K562 (cell line): ENCODE measurements around the gene FUZ. TPM values are rescaled to one million over a fixed set of nuclear protein-coding genes. Genes with fewer than 3 reads are reported as not detected.

Source experiments
- BCOR ChIP-seq: fragments of 450-650 bp; IDR thresholded peaks from 2 replicates; pipeline ENCODE4 v1.6.1; 2016
- CHCHD3 ChIP-seq: fragments of 250-450 bp; sonication (Bioruptor Pico); IDR thresholded peaks from 2 replicates; pipeline ENCODE4 v2.1.2; 2022; ENCODE audit warnings: mild to moderate bottlenecking
- DEAF1 ChIP-seq: fragments of 450-650 bp; formaldehyde crosslinking; IDR thresholded peaks from 2 replicates; pipeline ENCODE4 v1.4.0; 2020; ENCODE audit warnings: mild to moderate bottlenecking, moderate library complexity
- DPF2 ChIP-seq: fragments of 450-650 bp; IDR thresholded peaks from 2 replicates; pipeline ENCODE4 v1.6.1; 2016
- ELF4 ChIP-seq: fragments of 450-650 bp; formaldehyde crosslinking; IDR thresholded peaks from 2 replicates; pipeline ENCODE4 v1.4.0; 2022; ENCODE audit warnings: missing genetic modification characterization
- GATA2 ChIP-seq: sonication (generic); formaldehyde crosslinking; IDR thresholded peaks from 2 replicates; pipeline ENCODE4 v1.4.0; 2020; ENCODE audit warnings: mild to moderate bottlenecking, missing genetic modification reagents
- GATAD2B ChIP-seq: fragments of 450-650 bp; IDR thresholded peaks from 2 replicates; pipeline ENCODE4 v1.6.1; 2017; ENCODE audit warnings: mild to moderate bottlenecking, borderline replicate concordance
- GTF2F1 ChIP-seq: IDR thresholded peaks from 2 replicates; pipeline ENCODE4 v1.6.1; 2011; ENCODE audit warnings: low read depth, low read length, improper control_type of control experiment
- HCFC1 ChIP-seq: IDR thresholded peaks from 2 replicates; pipeline ENCODE4 v1.6.1; 2012; ENCODE audit warnings: low read depth, low read length, improper control_type of control experiment
- HOMEZ ChIP-seq: fragments of 250-450 bp; sonication (Bioruptor Pico); IDR thresholded peaks from 2 replicates; pipeline ENCODE4 v1.4.0; 2020; ENCODE audit warnings: mild to moderate bottlenecking, moderate library complexity
- KLF16 ChIP-seq: IDR thresholded peaks from 2 replicates; pipeline ENCODE4 v1.6.1; 2016; ENCODE audit warnings: antibody characterized with exemption
- NRF1 ChIP-seq, 2 experiments: fragments of 450-650 bp; IDR thresholded peaks in 1 of 2; conservative IDR thresholded peaks in 1 of 2; 2 replicates each; pipeline ENCODE4 v1.6.1; 2014; ENCODE audit warnings: mild to moderate bottlenecking in 2 of 2
- PTRF ChIP-seq: fragments of 450-650 bp; IDR thresholded peaks from 2 replicates; pipeline ENCODE4 v1.6.1; 2016; ENCODE audit warnings: mild to moderate bottlenecking, missing genetic modification characterization, missing compliant biosample characterization
- RBM39 ChIP-seq: fragments of 200-400 bp; formaldehyde crosslinking; optimal IDR thresholded peaks from 2 replicates; pipeline ENCODE3; 2018; ENCODE audit warnings: low read depth, low read length
- RCOR1 ChIP-seq, 2 experiments: IDR thresholded peaks; 2 replicates each; pipeline ENCODE4 v1.6.1; 2012; ENCODE audit warnings: low read depth in 2 of 2, low read length in 2 of 2, borderline replicate concordance in 1 of 2, improper control_type of control experiment in 1 of 2
- SIN3A ChIP-seq, 2 experiments: fragments of 150-350 bp in 1 of 2; IDR thresholded peaks; 2 replicates each; pipeline ENCODE4 v1.6.1; 2011 to 2016; ENCODE audit warnings: borderline replicate concordance in 2 of 2, low read depth in 2 of 2, low read length in 2 of 2, mild to moderate bottlenecking in 2 of 2, moderate library complexity in 2 of 2; ENCODE audit not compliant: control insufficient read depth in 1 of 2
- SRSF7 ChIP-seq: fragments of 200-400 bp; formaldehyde crosslinking; optimal IDR thresholded peaks from 2 replicates; pipeline ENCODE3; 2017; ENCODE audit warnings: mild to moderate bottlenecking, low read depth, low read length
- TRIM28 ChIP-seq: fragments of 450-650 bp; IDR thresholded peaks from 2 replicates; pipeline ENCODE4 v1.6.1; 2017
- WHSC1 ChIP-seq: IDR thresholded peaks from one replicate; pipeline ENCODE4 v1.6.1; 2012; ENCODE audit warnings: low read length, control low read depth, inconsistent platforms
- ZNF121 ChIP-seq: sonication (generic); formaldehyde crosslinking; conservative IDR thresholded peaks from 2 replicates; pipeline ENCODE4 v1.8.0; 2022; ENCODE audit warnings: missing genetic modification reagents
- ZNF124 ChIP-seq: sonication (generic); formaldehyde crosslinking; IDR thresholded peaks from 2 replicates; pipeline ENCODE4 v1.8.1; 2022; ENCODE audit warnings: missing genetic modification reagents
- ZNF274 ChIP-seq: IDR thresholded peaks from 2 replicates; pipeline ENCODE4 v1.6.1; 2011; ENCODE audit warnings: low read depth, mild to moderate bottlenecking, low read length, moderate library complexity, borderline replicate concordance
- ZNF584 ChIP-seq: fragments of 200-800 bp; sonication (Bioruptor generic); IDR thresholded peaks from 2 replicates; pipeline ENCODE4 v1.6.1; 2016; ENCODE audit warnings: low read depth, mild to moderate bottlenecking, missing genetic modification characterization, missing compliant biosample characterization
- ZNF586 ChIP-seq: fragments of 450-650 bp; formaldehyde crosslinking; conservative IDR thresholded peaks from 2 replicates; pipeline ENCODE4 v1.4.0; 2020; ENCODE audit warnings: mild to moderate bottlenecking, moderate library complexity
- ZNF740 ChIP-seq, 3 experiments: fragments of 200-800 bp in 1 of 3; sonication (Bioruptor generic) in 1 of 3; sonication (generic) in 1 of 3; formaldehyde crosslinking in 1 of 3; IDR thresholded peaks; 2 replicates each; pipeline versions ENCODE4 v1.6.1 to v1.8.0; 2016 to 2022; ENCODE audit warnings: mild to moderate bottlenecking in 2 of 3, missing compliant biosample characterization in 2 of 3, missing genetic modification characterization in 2 of 3, missing genetic modification reagents in 1 of 3
- ZNF76 ChIP-seq: fragments of 250-450 bp; sonication (Bioruptor Pico); IDR thresholded peaks from 2 replicates; pipeline ENCODE4 v1.4.0; 2020; ENCODE audit warnings: mild to moderate bottlenecking, moderate library complexity, borderline replicate concordance
- polyA plus RNA-seq, 8 experiments: library from polyadenylated mRNA; depleted of rRNA in 4 of 8; stranded (reverse) in 5 of 8; unstranded in 3 of 8; fragments of >200 nt; fragmentation: Nextera tagmentation in 2 of 8; fragmentation: Illumina TruSeq in 1 of 8; extraction: Ambion mirVana in 2 of 8; extraction: Trizol in 1 of 8; gene quantifications; 2 replicates each; pipeline versions ENCODE4 v1.2.1 to v1.2.3, GENCODE V29; 2011 to 2014; ENCODE audit warnings: inconsistent platforms in 1 of 8, missing spikeins in 1 of 8
- total RNA-seq, 7 experiments: library from RNA; depleted of rRNA in 6 of 7; stranded (reverse); fragments of >200 nt in 6 of 7; fragmentation: Illumina TruSeq in 2 of 7; extraction: Trizol in 2 of 7; gene quantifications; 2 replicates each; pipeline versions ENCODE4 v1.2.1 to v1.2.3, GENCODE V29; 2011 to 2021; ENCODE audit warnings: low replicate concordance in 1 of 7

The FUZ gene
- total and polyA plus RNA-seq, 9 of the 15 experiments (the other 6 are each of a cell fraction or from before 2014, with no cell fraction given), result 0.17 to 7.6 (median 3.6) TPM; not detected in 1

- TF ChIP-seq ELF4 (CRISPR knock-in tag) (peak; percentile 84; the same call in 1 of the 2 replicates), GATAD2B (peak; percentile 71; the same call in 1 of the 2 replicates), NRF1 (conservative IDR thresholded peaks at IDR 0.05 in 1 of 2, IDR thresholded peaks at IDR 0.05 in 1 of 2) (peak; percentile 80 to 82), PTRF (tag) (no peak), TRIM28 (peak; percentile 46; the same call in 1 of the 2 replicates), DEAF1 (no peak), KLF16 (no peak), HCFC1 (peak; percentile 92), CHCHD3 (CRISPR knock-in tag) (no peak), ZNF124 (no peak), RBM39 (no peak), ZNF76 (CRISPR knock-in tag) (no peak), WHSC1 (no peak), DPF2 (no peak), ZNF584 (CRISPR knock-in tag) (no peak), SRSF7 (no peak), RCOR1 (IDR thresholded peaks at IDR 0.05; ENCODE audit: borderline replicate concordance in 1 of 2, low read depth in 2 of 2, low read length in 2 of 2) (no peak), ZNF274 (no peak), ZNF740 (CRISPR knock-in tag; IDR thresholded peaks at IDR 0.05) (peak; percentile 76), ZNF740 (tag; IDR thresholded peaks at IDR 0.05) (no peak), ZNF586 (CRISPR knock-in tag) (no peak), GTF2F1 (no peak), SIN3A (IDR thresholded peaks at IDR 0.05; ENCODE audit: borderline replicate concordance in 2 of 2, control insufficient read depth in 1 of 2, low read depth in 2 of 2, low read length in 2 of 2) (peak; percentile 29 to 61; a peak in 1 of 4 replicates), GATA2 (CRISPR knock-in tag) (no peak), ZNF121 (no peak), BCOR (0 out of 2 replicates have a peak, but pooled peaks have one; percentile 10), HOMEZ (CRISPR knock-in tag) (no peak)
These were observed 37.6 kb upstream of the FUZ start, which contains the start of gene PTOV1 (continued) for GRCh38 chr19:49850487-49851342.
